Astrocyte of the cerebellum (primary cell): ENCODE data around the gene PRCP.

ENCODE experiments used
- DNase-seq: peaks from one replicate; pipeline ENCODE4 v3.0.0-alpha.2; 2011; ENCODE audit warnings: low read depth
- H3K4me3 ChIP-seq: 2 replicates; pipeline ENCODE4 v1.5.1; 2011; ENCODE audit warnings: mild to moderate bottlenecking, low read depth, low read length, moderate library complexity
- CTCF ChIP-seq: IDR thresholded peaks from 2 replicates; pipeline ENCODE4 v1.5.1; 2012; ENCODE audit warnings: low read length, low read depth, moderate library complexity, mild to moderate bottlenecking; ENCODE audit errors: missing control alignments
- in situ Hi-C: cut with HindIII; loops from 2 replicates; pipeline ENCODE4 v1.10.0; 2017; ENCODE audit warnings: low sequenced_read_pairs

PRCP gene

GRCh38 chr11:82892611-82893169 is 7.5 kb downstream of the PRCP start:
- DNase-seq: no peak
- in situ Hi-C loops: no loop called here
- no peak for TF ChIP-seq CTCF
- H3K4me3 ChIP-seq: no peak overlapping the region

- no peak overlapping the region for H3K4me3 ChIP-seq
- TF ChIP-seq CTCF: no peak
- in situ Hi-C loops: no loop called here
- DNase-seq: no peak
Measured at GRCh38 chr11:82890936-82891335, 9.3 kb downstream of the PRCP start.

- in situ Hi-C loops: no loop called here
- no peak overlapping the region for H3K4me3 ChIP-seq
- no peak for DNase-seq
- no peak for TF ChIP-seq CTCF
Measured at GRCh38 chr11:82890002-82890341, 10.3 kb downstream of the PRCP start.

- H3K4me3 ChIP-seq: no peak overlapping the region
- in situ Hi-C loops: loop anchor here (5.0 kb wide), 1 partner anchor 82 kb away; no protein-coding TSS in a partner anchor
- DNase-seq: no peak
- TF ChIP-seq CTCF: no peak
Measured at GRCh38 chr11:82889133-82890001, 10.9 kb downstream of the PRCP start.

DNA sequence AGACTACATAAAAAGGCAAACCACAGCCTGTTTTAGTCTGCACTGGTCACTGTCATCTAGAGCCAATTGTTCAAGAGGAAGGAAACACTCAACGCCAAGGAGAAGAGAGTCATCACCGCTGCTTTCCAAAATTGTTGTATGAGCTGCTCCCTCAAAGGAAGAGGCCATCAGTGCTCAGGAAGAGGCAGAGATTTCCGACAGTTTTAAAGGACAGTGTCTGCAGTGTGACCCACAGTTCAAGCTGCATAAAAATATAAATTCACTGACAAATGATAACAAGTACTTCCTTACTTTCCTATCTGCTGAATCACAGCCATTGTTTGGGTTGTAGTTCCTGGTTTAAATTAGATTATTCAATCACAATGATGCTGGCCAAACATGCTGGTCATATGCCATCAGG is 16.4 kb downstream of the PRCP start:
- H3K4me3 ChIP-seq: no peak overlapping the region
- DNase-seq: no peak
- no peak for TF ChIP-seq CTCF
- in situ Hi-C loops: no loop called here

DNA sequence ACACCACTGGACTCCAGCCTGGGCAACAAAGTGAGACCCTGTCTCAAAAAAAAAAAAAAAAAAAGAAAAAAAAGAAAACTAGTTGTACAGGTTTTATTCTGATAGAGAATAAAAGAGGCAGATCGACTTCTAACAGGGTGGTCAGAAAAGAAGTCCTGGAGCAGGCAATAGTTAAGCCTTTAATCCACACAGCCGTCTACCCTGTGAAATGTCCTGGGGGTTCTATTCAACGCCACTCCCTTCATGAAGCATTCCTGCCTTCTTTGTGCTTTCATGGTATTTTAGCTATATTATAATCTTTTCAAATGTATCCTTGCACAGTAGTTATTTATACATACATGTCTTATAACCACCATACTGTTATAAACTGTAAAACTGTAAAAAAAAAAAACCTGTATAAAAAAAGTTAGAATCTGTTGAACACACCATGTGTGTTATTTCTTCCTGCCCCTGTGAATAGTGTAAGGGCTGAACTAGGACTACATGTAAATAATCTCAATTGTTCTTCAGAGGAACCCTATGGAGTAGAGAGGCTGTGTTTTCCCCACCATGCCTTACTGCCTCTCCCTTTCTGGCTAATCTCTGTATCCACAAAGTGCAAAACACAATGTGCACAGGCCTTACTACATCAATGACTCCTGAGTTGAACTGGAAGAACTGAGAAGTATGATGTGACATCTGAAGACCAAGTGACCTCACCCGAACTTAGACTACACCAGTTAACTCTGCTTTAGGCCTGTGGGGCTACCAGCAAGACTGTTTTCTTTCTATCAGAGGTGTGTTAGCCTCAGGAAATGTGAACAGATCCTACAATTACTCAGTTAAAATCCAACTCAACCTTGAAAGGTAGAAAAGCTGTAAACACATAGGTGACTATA is 25.3 kb downstream of the PRCP start:
- DNase-seq: no peak
- no peak for TF ChIP-seq CTCF
- no peak overlapping the region for H3K4me3 ChIP-seq
- in situ Hi-C loops: loop anchor here (25.0 kb wide), 1 partner anchor 937 kb away; no protein-coding TSS in a partner anchor
